ENCODE measurements around the gene RGS16. TPM values are rescaled to one million over a fixed set of nuclear protein-coding genes. Genes with fewer than 3 reads are reported as not detected.

RGS16 gene
- total and polyA plus RNA-seq, 8 donors, result 0.58 to 29.0 (median 1.9) TPM; not detected in 1

DNA sequence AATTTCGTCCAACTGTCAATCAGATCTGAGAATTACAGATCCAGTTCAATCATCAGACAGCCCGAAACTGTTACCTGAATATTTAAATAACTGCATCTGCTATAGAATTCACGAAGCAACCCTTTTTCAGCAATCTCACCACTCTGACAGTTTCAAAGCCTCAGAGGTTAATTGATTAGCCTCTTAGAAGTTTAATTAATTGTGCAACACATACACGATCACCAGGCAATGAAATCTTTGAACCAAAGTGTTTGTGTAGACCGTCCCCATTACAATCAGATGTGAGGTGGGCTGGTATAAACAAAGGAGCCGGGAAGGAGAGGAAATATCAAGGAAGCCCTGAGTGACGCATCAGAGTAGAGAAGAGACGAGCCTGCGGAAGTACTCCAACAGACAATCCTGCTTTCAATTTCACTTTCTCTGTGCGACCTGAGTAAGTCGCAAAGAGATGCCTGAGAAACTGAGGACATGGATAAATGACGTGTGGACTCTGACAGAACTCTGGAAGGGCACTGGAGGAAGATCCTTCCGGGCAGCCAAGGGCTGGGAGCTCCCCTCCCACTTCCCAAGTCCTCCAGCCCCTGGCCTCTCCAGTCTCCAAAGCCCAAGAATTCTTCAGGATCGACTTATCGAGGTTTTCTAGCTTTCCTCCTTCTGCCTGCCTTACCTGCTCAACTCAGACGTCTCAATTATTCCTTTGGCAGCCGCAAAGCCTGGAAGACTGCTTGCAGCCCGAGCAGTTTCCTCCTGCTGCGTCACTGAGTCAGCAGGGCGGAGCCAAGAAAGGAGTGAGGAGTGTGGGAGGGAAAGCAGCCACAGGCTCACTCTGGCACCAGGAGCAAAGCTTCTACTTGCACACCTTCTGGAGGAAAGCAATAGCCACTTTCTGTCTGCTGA is 15.4 kb downstream of the RGS16 start, which contains the start of gene RNASEL:
RNASEL (minus strand) TSS at position 757 of the 897 bp plus-strand sequence. CDS start 2,450 bp downstream, outside the sequence.
- H3K27ac ChIP-seq, result peak within 1 kb of the TSS; percentile 80 to 99 (median 95)
- H3K27me3 ChIP-seq, result no peaks in the 10 kb centered on the region
- peaks cover 0 to 9% (median 1%) of the 10 kb centered on the region in 4 donors for H3K36me3 ChIP-seq
- TF ChIP-seq CTCF (IDR thresholded peaks at IDR 0.05), result peak in 1 of 7 experiments; percentile 8
- TF ChIP-seq POLR2AphosphoS5 (IDR thresholded peaks at IDR 0.05), result peak in 2 of 3 donors; percentile 74 to 83
- TF ChIP-seq EP300 (IDR thresholded peaks at IDR 0.05), result no peak
- no peak for TF ChIP-seq POLR2A (IDR thresholded peaks at IDR 0.05)
- H3K9me3 ChIP-seq, result no peaks in the 10 kb centered on the region
- intact Hi-C loops (cut with DNase I; ENCODE audit: low total_unique reads), result no loop called here
- H3K4me1 ChIP-seq, result peaks cover 17 to 45% (median 27%) of the 10 kb centered on the region in 4 donors
- WGBS, 5 donors, result 1 to 3% (median 1%) methylated on average over 20 of the region's 20 CpGs
- peak; percentile 84 to 92 for DNase-seq
- H3K4me3 ChIP-seq, result peak within 1 kb of the TSS; percentile 54 to 83 (median 62)

GRCh38 chr1:182587666-182588499 is 16.3 kb downstream of the RGS16 start:
- H3K4me1 ChIP-seq, result peaks cover 17 to 49% (median 29%) of the 10 kb centered on the region in 4 donors
- WGBS, 5 donors, result 34 to 37% (median 36%) methylated on average over 4 of the region's 4 CpGs
- peak overlapping the region in 4 of 5 donors; percentile 95 to 99 (median 96) for H3K27ac ChIP-seq
- H3K9me3 ChIP-seq, result no peaks in the 10 kb centered on the region
- peak in 1 of 2 donors; percentile 31 for DNase-seq
- H3K36me3 ChIP-seq, result peaks cover 0 to 16% (median 9%) of the 10 kb centered on the region in 4 donors
- intact Hi-C loops (cut with DNase I; ENCODE audit: low total_unique reads), result no loop called here
- no peak for TF ChIP-seq EP300 (IDR thresholded peaks at IDR 0.05)
- TF ChIP-seq POLR2AphosphoS5 (IDR thresholded peaks at IDR 0.05), result no peak
- no peak for TF ChIP-seq CTCF (IDR thresholded peaks at IDR 0.05)
- no peak for TF ChIP-seq POLR2A (IDR thresholded peaks at IDR 0.05)
- H3K27me3 ChIP-seq, result no peaks in the 10 kb centered on the region
- H3K4me3 ChIP-seq, result peak overlapping the region; percentile 54 to 83 (median 62)

DNA sequence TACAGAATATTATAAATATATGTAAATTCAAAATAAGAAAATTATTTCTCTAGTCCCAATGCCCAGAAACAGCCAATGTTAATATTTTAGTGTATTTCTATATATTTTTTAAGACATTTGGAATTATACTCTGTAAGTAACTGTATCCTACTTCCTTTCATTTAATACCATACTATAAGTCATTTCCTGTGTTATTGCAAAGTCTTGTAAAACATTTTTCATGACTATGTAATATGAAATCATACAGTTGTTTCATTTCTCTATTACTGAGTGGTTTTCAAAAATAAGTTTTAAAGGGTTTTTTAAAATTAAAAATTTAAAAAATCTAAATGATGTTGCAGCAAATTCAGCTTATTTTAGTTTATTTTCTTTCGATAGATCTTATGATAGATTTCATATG is 17.1 kb downstream of the RGS16 start:
- H3K27me3 ChIP-seq, result no peaks in the 10 kb centered on the region
- H3K4me1 ChIP-seq, result peaks cover 17 to 49% (median 29%) of the 10 kb centered on the region in 4 donors
- no peak overlapping the region for H3K27ac ChIP-seq
- no peaks in the 10 kb centered on the region for H3K9me3 ChIP-seq
- TF ChIP-seq CTCF (IDR thresholded peaks at IDR 0.05) (no peak), EP300 (IDR thresholded peaks at IDR 0.05) (no peak), POLR2A (IDR thresholded peaks at IDR 0.05) (no peak), POLR2AphosphoS5 (IDR thresholded peaks at IDR 0.05) (no peak)
- 0 to 1% (median 0%) methylated on average over 1 of the region's 1 CpG for WGBS, 5 donors
- intact Hi-C loops (cut with DNase I; ENCODE audit: low total_unique reads), result no loop called here
- H3K36me3 ChIP-seq, result peaks cover 6 to 24% (median 17%) of the 10 kb centered on the region in 4 donors
- DNase-seq, result no peak
- H3K4me3 ChIP-seq, result no peak overlapping the region

- no peak overlapping the region for H3K4me3 ChIP-seq
- intact Hi-C loops (cut with DNase I; ENCODE audit: low total_unique reads), result no loop called here
- H3K27me3 ChIP-seq, result no peaks in the 10 kb centered on the region
- DNase-seq, result no peak
- H3K9me3 ChIP-seq, result no peaks in the 10 kb centered on the region
- H3K4me1 ChIP-seq, result peaks cover 17 to 49% (median 29%) of the 10 kb centered on the region in 4 donors
- WGBS, 5 donors, result 94 to 97% (median 96%) methylated on average over 11 of the region's 11 CpGs
- no peak for TF ChIP-seq POLR2AphosphoS5 (IDR thresholded peaks at IDR 0.05)
- no peak for TF ChIP-seq CTCF (IDR thresholded peaks at IDR 0.05)
- no peak for TF ChIP-seq POLR2A (IDR thresholded peaks at IDR 0.05)
- no peak for TF ChIP-seq EP300 (IDR thresholded peaks at IDR 0.05)
- no peak overlapping the region for H3K27ac ChIP-seq
- peaks cover 11 to 31% (median 24%) of the 10 kb centered on the region in 4 donors for H3K36me3 ChIP-seq
These were observed 17.8 kb downstream of the RGS16 start for GRCh38 chr1:182586380-182586779.

Data from stomach (tissue), 9 donors.